HTR-8/SVneo (cell line): ENCODE results near the gene SLC31A2.

ENCODE experiments used
- DNase-seq: peaks from one replicate; pipeline ENCODE4 v3.0.0; 2011; ENCODE audit warnings: low spot score, mixed read lengths; ENCODE audit not compliant: insufficient read length
- FAIRE-seq: peaks from 2 replicates; lab custom pipeline; 2011; peaks lifted over from hg19 to GRCh38; lab: Jason Lieb, UNC

SLC31A2 gene

DNA sequence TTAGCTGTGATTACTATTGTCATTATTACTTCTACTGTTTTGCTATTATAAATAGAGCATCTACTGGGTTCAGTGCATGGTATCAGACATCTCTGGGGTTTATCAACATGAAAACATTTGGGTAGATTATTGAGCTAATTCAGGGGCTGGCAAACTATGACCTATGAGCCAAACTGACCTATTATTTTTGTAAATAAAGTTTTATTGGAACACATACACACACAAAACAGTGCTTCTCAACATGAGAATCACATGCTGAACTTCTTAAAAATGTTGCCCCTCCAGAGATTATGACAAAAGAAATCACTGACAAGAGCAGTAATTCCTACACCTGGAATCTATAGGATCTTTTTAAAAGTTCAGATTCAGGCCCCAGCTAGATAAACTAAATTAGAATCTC lies 30.4 kb downstream of the SLC31A2 start:
- FAIRE-seq, result no peak
- no peak for DNase-seq

DNA sequence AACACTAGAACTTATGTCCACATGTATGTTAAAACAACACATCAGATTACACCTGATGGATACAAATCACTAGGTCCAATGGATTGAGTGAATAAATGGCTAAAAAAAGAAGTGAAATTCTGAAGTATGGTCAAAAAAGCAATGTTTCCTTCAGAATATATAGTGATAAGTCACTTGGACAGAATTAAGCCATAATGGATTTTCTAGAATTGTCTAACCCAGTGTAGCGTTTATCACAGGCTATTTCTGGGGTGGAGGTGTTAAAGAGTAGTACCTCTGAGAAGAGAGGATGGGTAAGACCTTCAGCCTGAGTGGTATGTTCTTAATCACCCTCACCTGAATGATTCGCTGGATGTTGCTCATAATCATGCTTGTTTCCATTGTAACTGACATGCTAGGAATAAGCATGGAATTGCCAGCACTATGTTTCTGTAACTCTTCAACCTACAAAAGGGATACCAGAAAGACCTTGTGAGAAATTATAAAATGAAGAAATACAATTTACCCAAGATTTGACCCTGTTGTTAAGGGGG lies 33.2 kb downstream of the SLC31A2 start:
- DNase-seq, result no peak
- no peak for FAIRE-seq

DNA sequence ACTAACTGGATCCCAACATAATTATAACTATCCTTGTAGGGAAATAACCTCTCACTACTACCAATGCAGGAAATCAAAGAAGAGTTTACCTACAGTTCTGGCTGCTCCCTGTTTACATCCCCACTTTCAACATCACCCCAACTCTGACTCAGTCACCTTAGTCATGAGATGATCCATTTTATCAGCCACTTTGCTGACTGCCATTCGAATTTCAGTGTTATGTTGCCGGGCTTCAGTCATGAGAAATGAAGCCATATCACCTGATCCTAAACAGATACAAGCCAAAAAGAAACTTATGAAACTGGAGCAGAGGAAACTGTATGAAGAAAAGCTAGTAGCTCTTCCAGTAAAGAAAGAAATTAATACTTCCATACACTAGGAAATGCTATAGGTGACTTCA lies 33.7 kb downstream of the SLC31A2 start:
- FAIRE-seq, result no peak
- DNase-seq, result no peak

DNA sequence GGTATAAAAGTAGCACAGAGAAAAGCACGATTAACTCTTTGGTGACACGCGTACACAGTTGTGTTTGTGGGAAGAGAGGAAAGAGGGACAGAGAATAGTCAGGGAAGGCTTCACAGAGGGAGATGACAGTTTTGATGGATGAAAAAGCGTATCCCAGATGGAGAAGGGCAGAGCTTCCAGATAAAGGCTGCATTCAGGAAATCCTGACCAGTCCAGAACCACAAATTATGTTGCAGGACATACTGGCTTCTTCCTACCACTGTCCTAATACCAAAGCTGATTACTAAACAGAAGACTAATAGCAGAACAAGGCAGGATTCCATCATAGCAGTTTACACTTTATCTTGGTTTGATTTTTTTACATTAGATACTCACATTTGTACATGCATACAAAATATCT lies 34.5 kb downstream of the SLC31A2 start:
- FAIRE-seq (no peak), DNase-seq (no peak)

DNA sequence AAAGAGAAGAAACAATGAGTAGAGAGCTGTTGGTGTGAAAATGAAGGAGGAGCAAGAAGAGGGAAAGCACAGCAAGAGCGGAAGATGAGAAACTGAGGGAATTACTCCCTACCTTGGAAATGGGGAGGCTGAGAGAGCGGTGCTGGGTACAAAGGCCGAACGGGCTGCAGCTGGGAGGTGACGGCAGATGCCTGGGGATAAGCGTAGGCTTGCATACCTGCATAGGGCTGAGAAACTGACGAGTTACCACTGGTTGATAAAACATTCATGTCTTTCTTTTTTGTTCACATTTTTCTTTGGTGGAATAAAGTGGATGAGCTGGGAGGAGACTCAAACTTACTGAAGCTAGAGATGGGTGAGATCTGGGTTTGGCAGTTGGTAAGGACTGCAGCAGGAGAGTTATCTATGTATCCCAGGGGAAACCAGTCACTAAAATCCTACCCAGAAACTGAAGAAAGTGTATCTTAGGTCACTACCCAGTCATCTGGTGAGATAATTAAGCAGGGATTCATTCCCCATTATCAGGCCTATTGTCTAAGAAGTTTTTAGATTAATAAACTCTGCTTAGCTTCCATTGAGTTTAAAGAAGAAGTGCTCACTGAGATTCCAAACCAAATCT lies 35.4 kb downstream of the SLC31A2 start:
- FAIRE-seq (no peak), DNase-seq (no peak)

DNA sequence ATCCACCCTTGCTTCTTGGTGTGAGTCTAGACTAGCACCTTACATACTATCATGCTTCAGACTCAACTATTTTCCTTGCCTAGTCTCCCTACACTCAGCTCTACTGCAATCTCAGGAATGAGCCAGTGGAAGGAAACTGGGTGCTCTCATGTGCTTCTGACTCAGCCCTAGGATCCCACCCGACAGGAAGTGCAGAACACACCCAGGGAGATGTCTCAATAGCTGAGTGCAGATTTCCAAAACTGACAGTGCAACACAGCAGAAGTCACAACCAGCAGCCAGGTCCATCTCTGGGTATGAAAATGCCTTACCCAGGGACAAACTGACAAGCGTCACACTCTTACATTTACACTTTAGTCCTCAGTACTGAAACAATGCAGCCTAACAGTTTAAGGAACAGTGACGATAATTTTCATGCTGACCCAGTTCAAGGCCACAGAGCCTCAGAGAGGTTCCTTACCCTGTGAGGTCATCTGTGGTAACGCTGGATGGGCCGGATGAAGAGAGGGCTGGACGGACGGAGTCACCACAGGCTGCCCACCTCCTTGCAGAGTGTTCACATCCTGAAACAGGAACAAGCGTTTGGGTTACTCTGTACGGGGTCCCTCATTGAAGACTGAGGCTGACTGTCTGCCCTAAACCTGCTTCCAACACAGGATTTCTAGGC lies 37.3 kb downstream of the SLC31A2 start:
- peak; percentile 79 for DNase-seq
- FAIRE-seq, result no peak

DNA sequence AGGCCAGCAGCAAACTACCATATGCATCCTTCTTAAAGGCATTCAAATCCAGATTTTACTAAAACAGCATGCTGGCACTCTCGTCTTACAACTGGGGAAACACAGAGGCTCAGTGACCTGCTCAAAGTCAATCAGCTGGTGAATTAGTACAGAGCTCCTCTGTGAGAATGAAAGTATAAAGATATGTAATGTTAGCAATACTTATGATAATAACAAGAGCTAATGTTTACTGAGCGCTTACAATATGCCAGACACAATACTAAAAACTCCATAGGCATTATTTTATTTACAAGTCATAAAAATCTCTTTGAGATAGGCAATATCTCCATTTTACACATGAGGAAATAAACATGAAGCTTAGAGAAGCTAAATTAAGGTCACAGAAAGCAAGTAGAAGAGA lies 41.6 kb downstream of the SLC31A2 start:
- DNase-seq (no peak), FAIRE-seq (no peak)

DNA sequence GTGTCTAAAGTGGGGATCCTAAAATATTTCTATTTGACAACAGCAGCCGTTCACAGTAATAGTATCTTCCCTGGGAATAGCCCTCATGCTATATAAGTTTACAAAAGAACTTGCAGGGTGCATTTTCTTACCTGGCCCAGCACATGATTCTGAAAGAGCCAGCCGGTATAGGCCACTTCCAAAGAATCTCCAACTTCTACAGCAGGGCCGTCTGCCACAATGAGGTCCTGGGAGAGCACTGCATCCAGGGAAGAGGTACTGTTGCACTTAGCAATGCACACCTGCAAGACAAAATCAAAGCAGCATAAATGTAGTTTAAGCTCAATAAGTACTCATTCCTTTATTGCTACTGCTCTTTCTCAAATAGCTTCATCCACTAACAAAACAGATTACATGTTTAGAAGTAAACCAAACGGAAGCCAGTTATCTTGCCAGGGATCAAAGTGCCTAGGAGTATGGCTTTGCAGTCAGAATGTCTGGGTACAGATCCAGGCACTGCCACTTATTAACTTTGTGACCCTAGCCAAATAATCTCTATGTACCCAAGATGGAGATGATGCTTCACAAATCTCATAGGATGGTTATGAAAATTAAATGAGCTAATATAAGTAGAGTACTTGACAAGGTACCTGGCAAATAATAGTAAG lies 49.0 kb downstream of the SLC31A2 start:
- DNase-seq (no peak), FAIRE-seq (no peak)

DNA sequence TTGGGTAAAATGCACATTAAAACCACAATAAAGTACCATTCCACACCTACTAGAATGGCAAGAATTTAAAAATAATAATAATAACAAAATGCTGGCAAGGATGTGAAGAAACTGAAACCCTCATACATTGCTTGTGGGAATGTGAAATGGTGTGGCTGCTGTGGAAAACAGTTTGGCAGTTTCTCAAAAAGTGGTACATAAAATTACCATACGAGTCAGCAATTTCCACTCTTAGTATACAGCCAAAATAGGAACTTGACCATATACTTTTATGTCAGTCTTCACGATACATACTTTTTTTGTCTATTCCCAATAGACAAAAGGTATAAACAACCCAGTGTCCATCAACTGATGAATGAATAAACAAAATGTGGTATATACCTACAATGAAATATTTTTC lies 54.6 kb downstream of the SLC31A2 start:
- no peak for DNase-seq
- FAIRE-seq, result no peak

DNA sequence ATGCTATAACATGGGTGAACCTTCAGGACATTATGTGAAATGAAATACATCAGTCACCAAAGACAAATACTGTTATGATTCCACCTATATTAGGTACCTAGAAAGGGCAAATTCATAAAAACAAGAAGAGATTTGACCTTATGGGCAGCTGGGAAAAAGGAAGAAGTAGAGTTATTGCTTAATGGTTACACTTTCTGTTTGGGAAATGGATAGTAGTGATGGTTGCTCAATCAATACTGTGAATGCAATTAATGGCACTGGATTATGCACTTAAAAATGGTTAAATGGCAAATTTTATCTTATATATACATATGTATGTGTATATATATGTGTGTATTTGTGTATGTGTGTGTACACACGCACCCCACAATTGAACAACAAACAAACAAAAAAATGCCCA lies 55.1 kb downstream of the SLC31A2 start:
- no peak for DNase-seq
- FAIRE-seq, result no peak

DNA sequence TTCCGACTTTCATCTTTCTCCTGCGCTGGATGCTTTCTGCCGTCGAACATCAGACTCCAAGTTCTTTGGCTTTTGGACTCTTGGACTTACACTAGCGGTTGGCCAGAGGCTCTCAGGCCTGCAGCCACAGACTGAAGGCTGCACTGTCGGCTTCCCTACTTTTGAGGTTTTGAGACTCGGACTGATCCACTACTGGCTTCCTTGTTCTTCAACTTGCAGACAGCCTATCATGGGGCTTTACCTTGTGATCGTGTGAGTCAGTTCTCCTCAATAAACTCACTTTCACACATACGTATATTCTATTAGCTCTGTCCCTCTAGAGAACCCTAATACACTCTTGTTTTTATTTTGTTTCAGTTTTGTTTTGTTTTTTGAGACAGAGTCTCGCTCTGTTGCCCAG lies 60.0 kb downstream of the SLC31A2 start:
- DNase-seq, result no peak
- FAIRE-seq, result no peak
